ENCODE data around the gene C6. TPM values are rescaled to one million over a fixed set of nuclear protein-coding genes. Genes with fewer than 3 reads are reported as not detected.

Gene C6
- total RNA-seq, 1 donor, result 0.27 TPM

- H3K4me3 ChIP-seq (ENCODE audit: low read depth, low read length), result no peak overlapping the region
- no peak for DNase-seq (ENCODE audit: low read depth)
- no peak for TF ChIP-seq CTCF (IDR thresholded peaks at IDR 0.05; ENCODE audit: insufficient read depth, low read length)
These were observed 41.3 kb downstream of the C6 start for GRCh38 chr5:41172012-41172411.

- no peak for TF ChIP-seq CTCF (IDR thresholded peaks at IDR 0.05; ENCODE audit: insufficient read depth, low read length)
- DNase-seq (ENCODE audit: low read depth), result peak; percentile 64
- H3K4me3 ChIP-seq (ENCODE audit: low read depth, low read length), result no peak overlapping the region
These were observed 52.1 kb downstream of the C6 start for GRCh38 chr5:41161271-41161670.

- no peak overlapping the region for H3K4me3 ChIP-seq (ENCODE audit: low read depth, low read length)
- no peak for DNase-seq (ENCODE audit: low read depth)
- TF ChIP-seq CTCF (IDR thresholded peaks at IDR 0.05; ENCODE audit: insufficient read depth, low read length), result no peak
These were observed 55.9 kb downstream of the C6 start for GRCh38 chr5:41157272-41157894.

- H3K4me3 ChIP-seq (ENCODE audit: low read depth, low read length), result no peak overlapping the region
- peak; percentile 79 for DNase-seq (ENCODE audit: low read depth)
- TF ChIP-seq CTCF (IDR thresholded peaks at IDR 0.05; ENCODE audit: insufficient read depth, low read length), result no peak
These were observed 56.6 kb downstream of the C6 start for GRCh38 chr5:41156739-41157138.

GRCh38 chr5:41154491-41154890 is 58.8 kb downstream of the C6 start:
- no peak for TF ChIP-seq CTCF (IDR thresholded peaks at IDR 0.05; ENCODE audit: insufficient read depth, low read length)
- no peak overlapping the region for H3K4me3 ChIP-seq (ENCODE audit: low read depth, low read length)
- DNase-seq (ENCODE audit: low read depth), result no peak

- H3K4me3 ChIP-seq (ENCODE audit: low read depth, low read length), result no peak overlapping the region
- no peak for TF ChIP-seq CTCF (IDR thresholded peaks at IDR 0.05; ENCODE audit: insufficient read depth, low read length)
- DNase-seq (ENCODE audit: low read depth), result peak; percentile 85
These were observed 61.8 kb downstream of the C6 start for GRCh38 chr5:41151564-41151963.

GRCh38 chr5:41148448-41148847 is 64.9 kb downstream of the C6 start:
- no peak for DNase-seq (ENCODE audit: low read depth)
- no peak for TF ChIP-seq CTCF (IDR thresholded peaks at IDR 0.05; ENCODE audit: insufficient read depth, low read length)
- H3K4me3 ChIP-seq (ENCODE audit: low read depth, low read length), result no peak overlapping the region

Measured in fibroblast of the aortic adventitia (primary cell).